GM23338 (cell line): ENCODE results near the gene OTUD5. TPM values are rescaled to one million over a fixed set of nuclear protein-coding genes. Genes with fewer than 3 reads are reported as not detected.

Experiments used
- ATAC-seq: fragments of 200-7000 bp; cut with Tn5 transposase; 3 replicates; pipeline ENCODE4 v1.9.1; 2020
- DNase-seq: peaks from one replicate; pipeline ENCODE4 v3.0.0-alpha.2; 2015; ENCODE audit warnings: low spot score
- H2AFZ ChIP-seq: fragments of 200-600 bp; sonication (generic); 2 replicates; pipeline ENCODE4 v1.8.0; 2016; ENCODE audit warnings: antibody characterized with exemption, mild to moderate bottlenecking, moderate library complexity
- H3F3A ChIP-seq: fragments of 200-600 bp; sonication (generic); replicated peaks from 2 replicates; pipeline ENCODE4 v1.8.0; 2017; ENCODE audit warnings: antibody characterized with exemption, mixed run types, low read depth
- H3K27ac ChIP-seq: fragments of 200-600 bp; sonication (generic); 2 replicates; pipeline ENCODE4 v1.6.1; 2016; ENCODE audit warnings: low read depth
- H3K27me3 ChIP-seq: fragments of 200-600 bp; sonication (generic); 2 replicates; pipeline ENCODE4 v1.8.0; 2016; ENCODE audit warnings: mild to moderate bottlenecking, mixed run types, moderate library complexity; ENCODE audit not compliant: insufficient read depth
- H3K36me3 ChIP-seq: fragments of 200-600 bp; sonication (generic); 2 replicates; pipeline ENCODE4 v1.8.0; 2016; ENCODE audit warnings: mild to moderate bottlenecking; ENCODE audit not compliant: insufficient read depth
- H3K4me1 ChIP-seq: fragments of 200-600 bp; sonication (generic); 2 replicates; pipeline ENCODE4 v1.8.0; 2016; ENCODE audit warnings: mild to moderate bottlenecking, moderate library complexity; ENCODE audit not compliant: insufficient read depth
- H3K4me2 ChIP-seq: fragments of 200-600 bp; sonication (generic); 2 replicates; pipeline ENCODE4 v1.7.1; 2017; ENCODE audit warnings: mixed run types
- H3K4me3 ChIP-seq: fragments of 200-600 bp; sonication (generic); 2 replicates; pipeline ENCODE4 v1.6.1; 2016; ENCODE audit warnings: mixed run types
- H3K79me2 ChIP-seq: fragments of 200-600 bp; sonication (generic); replicated peaks from 2 replicates; pipeline ENCODE4 v1.8.0; 2017; ENCODE audit warnings: mild to moderate bottlenecking; ENCODE audit not compliant: insufficient read depth
- H3K9me2 ChIP-seq: fragments of 200-600 bp; sonication (generic); 2 replicates; pipeline ENCODE4 v1.8.0; 2017; ENCODE audit not compliant: insufficient read depth
- H4K20me1 ChIP-seq: fragments of 200-600 bp; sonication (generic); replicated peaks from 2 replicates; pipeline ENCODE4 v1.8.0; 2017; ENCODE audit warnings: mild to moderate bottlenecking; ENCODE audit not compliant: insufficient read depth
- H3K27ac Mint-ChIP-seq: 2 replicates; pipeline ENCODE4 v1.8.0; 2020; ENCODE audit warnings: inconsistent platforms, mild to moderate bottlenecking, moderate library complexity, mixed read lengths
- H3K27me3 Mint-ChIP-seq: 3 replicates; pipeline ENCODE4 v1.8.0; 2022; ENCODE audit warnings: low read depth, mild to moderate bottlenecking, moderate library complexity, mixed read lengths, inconsistent platforms; ENCODE audit not compliant: insufficient read depth, poor library complexity
- H3K36me3 Mint-ChIP-seq: 3 replicates; pipeline ENCODE4 v1.8.0; 2021; ENCODE audit warnings: low read depth, mild to moderate bottlenecking, inconsistent platforms, moderate library complexity, mixed read lengths
- H3K4me1 Mint-ChIP-seq: 3 replicates; pipeline ENCODE4 v1.8.0; 2020; ENCODE audit warnings: mild to moderate bottlenecking, inconsistent platforms, mixed read lengths
- H3K4me3 Mint-ChIP-seq: 3 replicates; pipeline ENCODE4 v1.8.0; 2021; ENCODE audit warnings: moderate library complexity, mild to moderate bottlenecking, inconsistent platforms, mixed read lengths
- H3K9me3 Mint-ChIP-seq: 3 replicates; pipeline ENCODE4 v1.8.0; 2020; ENCODE audit warnings: moderate library complexity, mild to moderate bottlenecking, inconsistent platforms, mixed read lengths
- CREB1 ChIP-seq: fragments of 250-450 bp; sonication (Bioruptor Pico); IDR thresholded peaks from 2 replicates; pipeline ENCODE4 v1.5.0; 2020; ENCODE audit warnings: low read depth, mild to moderate bottlenecking, moderate library complexity
- CTCF ChIP-seq, 2 experiments: fragments of 200-600 bp in 1 of 2; sonication (generic) in 1 of 2; conservative IDR thresholded peaks; 2 replicates each; pipeline versions ENCODE4 v1.5.1 to v1.6.1; 2016 to 2017; ENCODE audit warnings: antibody characterized with exemption in 2 of 2, low read depth in 2 of 2, mild to moderate bottlenecking in 2 of 2, moderate library complexity in 1 of 2
- ETS1 ChIP-seq: IDR thresholded peaks from 2 replicates; pipeline ENCODE4 v1.6.1; 2016; ENCODE audit warnings: antibody characterized with exemption
- EZH2 ChIP-seq: fragments of 200-600 bp; sonication (generic); IDR thresholded peaks from one replicate; pipeline ENCODE4 v1.8.0; 2017; ENCODE audit warnings: antibody characterized with exemption, mild to moderate bottlenecking, low read depth; ENCODE audit not compliant: unreplicated experiment
- EZH2phosphoT487 ChIP-seq: fragments of 200-600 bp; sonication (generic); IDR thresholded peaks from one replicate; pipeline ENCODE4 v1.8.1; 2018; ENCODE audit warnings: antibody characterized with exemption; ENCODE audit not compliant: unreplicated experiment
- JUNB ChIP-seq: IDR thresholded peaks from one replicate; pipeline ENCODE4 v1.6.1; 2016; ENCODE audit warnings: antibody characterized with exemption; ENCODE audit not compliant: unreplicated experiment
- NANOG ChIP-seq: IDR thresholded peaks from 2 replicates; pipeline ENCODE4 v1.6.1; 2016; ENCODE audit warnings: antibody characterized with exemption, borderline replicate concordance
- POLR2AphosphoS5 ChIP-seq: IDR thresholded peaks from 2 replicates; pipeline ENCODE4 v1.6.1; 2016; ENCODE audit warnings: antibody characterized with exemption, low read depth
- REST ChIP-seq: IDR thresholded peaks from one replicate; pipeline ENCODE4 v1.6.1; 2018; ENCODE audit warnings: antibody characterized with exemption; ENCODE audit not compliant: unreplicated experiment
- STAT1 ChIP-seq: IDR thresholded peaks from one replicate; pipeline ENCODE4 v1.6.1; 2016; ENCODE audit warnings: antibody characterized with exemption; ENCODE audit not compliant: unreplicated experiment
- ZNF114 ChIP-seq: fragments of 250-450 bp; sonication (Bioruptor Pico); IDR thresholded peaks from 2 replicates; pipeline ENCODE4 v1.5.0; 2020; ENCODE audit warnings: mild to moderate bottlenecking, moderate library complexity
- ZNF331 ChIP-seq: fragments of 250-450 bp; sonication (Bioruptor Pico); IDR thresholded peaks from 2 replicates; pipeline ENCODE4 v1.5.0; 2020; ENCODE audit warnings: low read depth, mild to moderate bottlenecking, moderate library complexity
- ZNF462 ChIP-seq: fragments of 250-450 bp; sonication (Bioruptor Pico); IDR thresholded peaks from 2 replicates; pipeline ENCODE4 v1.5.0; 2020; ENCODE audit warnings: mild to moderate bottlenecking, moderate library complexity
- polyA plus RNA-seq: library from polyadenylated mRNA; unstranded; fragments of >200 nt; fragmentation: Nextera tagmentation; extraction: Ambion mirVana; gene quantifications from 2 replicates; pipeline ENCODE4 v1.2.1, GENCODE V29; 2016
- total RNA-seq: library from RNA; depleted of rRNA; stranded (reverse); fragments of >200 nt; shearing (Covaris generic); gene quantifications from 2 replicates; pipeline ENCODE4 v1.2.3, GENCODE V29; 2014

The OTUD5 gene
- total and polyA plus RNA-seq, 2 experiments from 2014 or later = 23.5 to 56.5 TPM

GRCh38 chrX:48904626-48905025 lies 52.8 kb downstream of the OTUD5 start:
- Histone ChIP-seq H2AFZ (no peak overlapping the region), H3F3A (no peaks in the 10 kb centered on the region), H3K36me3 (no peaks in the 10 kb centered on the region), H3K4me3 (no peak overlapping the region), H3K27ac (no peak overlapping the region), H3K79me2 (peaks cover 2% of the 10 kb centered on the region), H4K20me1 (no peaks in the 10 kb centered on the region), H3K4me2 (no peak overlapping the region), H3K4me1 (no peaks in the 10 kb centered on the region), H3K9me2 (no peaks in the 10 kb centered on the region), H3K27me3 (no peaks in the 10 kb centered on the region)
- no peaks in the 10 kb centered on the region for H3K9me3 Mint-ChIP-seq
- TF ChIP-seq POLR2AphosphoS5 (no peak), EZH2 (no peak), REST (no peak), CREB1 (CRISPR knock-in tag) (no peak), ZNF331 (CRISPR knock-in tag) (no peak), CTCF (conservative IDR thresholded peaks at IDR 0.05; ENCODE audit: low read depth in 2 of 2) (no peak), STAT1 (no peak), ZNF114 (CRISPR knock-in tag) (no peak), EZH2phosphoT487 (no peak), JUNB (no peak), NANOG (no peak), ZNF462 (CRISPR knock-in tag) (no peak), ETS1 (no peak)
- DNase-seq (no peak), ATAC-seq (no peak)
- no peak overlapping the region for H3K4me3 Mint-ChIP-seq
- peaks cover 37% of the 10 kb centered on the region for H3K36me3 Mint-ChIP-seq
- peaks cover 7% of the 10 kb centered on the region for H3K4me1 Mint-ChIP-seq
- H3K27ac Mint-ChIP-seq = no peak overlapping the region
- peaks cover 7% of the 10 kb centered on the region for H3K27me3 Mint-ChIP-seq
